Activated T-helper 17 cell treated with anti-CD3 and anti-CD28 coated beads, Interleukin-2, amount 50 U/mL, for 72 hours (primary cell): ENCODE measurements around the gene IL23A. TPM values are rescaled to one million over a fixed set of nuclear protein-coding genes. Genes with fewer than 3 reads are reported as not detected.

Source experiments
- total RNA-seq, 2 donors: library from RNA; stranded (reverse); gene quantifications; one replicate each; pipeline ENCODE4 v1.2.3, GENCODE V29; 2022

The IL23A gene
- total RNA-seq, 2 donors from 2014 or later, result 9.8 to 67.1 TPM

Other genes starting within 250 kb of the IL23A start
- 100 to 1,000 TPM; 213 to 427 TPM for gene PA2G4, start 234.3 kb upstream of the IL23A start, total RNA-seq
- gene RPL41, start 222.3 kb upstream of the IL23A start, total RNA-seq, result 1,000 to 10,000 TPM; 4,564 to 4,582 TPM
- 1 to 10 TPM; 7.8 to 8.0 TPM for gene ZC3H10, start 220.6 kb upstream of the IL23A start, total RNA-seq
- 100 to 1,000 TPM; 234 to 236 TPM for gene ESYT1, start 210.6 kb upstream of the IL23A start, total RNA-seq
- gene MYL6B, start 186.3 kb upstream of the IL23A start, total RNA-seq, result 100 to 1,000 TPM in 1 of 2 donors, 10 to 100 TPM in 1; 96.9 to 114 TPM
- gene MYL6, start 180.5 kb upstream of the IL23A start, total RNA-seq, result 1,000 to 10,000 TPM in 1 of 2 donors, 100 to 1,000 TPM in 1; 974 to 1,528 TPM
- 100 to 1,000 TPM; 104 to 114 TPM for gene SMARCC2, start 149.4 kb upstream of the IL23A start, total RNA-seq
- 10 to 100 TPM; 31.4 to 33.0 TPM for gene RNF41, start 117.0 kb upstream of the IL23A start, total RNA-seq
- 10 to 100 TPM; 61.0 to 96.6 TPM for gene NABP2, start 114.5 kb upstream of the IL23A start, total RNA-seq
- gene SLC39A5, start 108.8 kb upstream of the IL23A start, total RNA-seq, result under 1 TPM in 1 of 2 donors, not detected in 1; 0.41 TPM
- 10 to 100 TPM; 31.1 to 43.0 TPM for gene ANKRD52, start 80.5 kb upstream of the IL23A start, total RNA-seq
- gene COQ10A, start 71.9 kb upstream of the IL23A start, total RNA-seq, result 1 to 10 TPM; 5.3 to 9.7 TPM
- 100 to 1,000 TPM; 230 to 363 TPM for gene CS, start 38.6 kb upstream of the IL23A start, total RNA-seq
- gene CNPY2, start 22.9 kb upstream of the IL23A start, total RNA-seq, result 100 to 1,000 TPM in 1 of 2 donors, 10 to 100 TPM in 1; 86.5 to 165 TPM
- gene PAN2, start 4.9 kb upstream of the IL23A start, total RNA-seq, result 10 to 100 TPM; 24.4 to 74.5 TPM
- 100 to 1,000 TPM in 1 of 2 donors, 10 to 100 TPM in 1; 85.0 to 144 TPM for gene STAT2, start 21.2 kb downstream of the IL23A start, total RNA-seq
- not detected for gene APOF, start 24.0 kb downstream of the IL23A start, total RNA-seq
- gene TIMELESS, start 110.5 kb downstream of the IL23A start, total RNA-seq, result 10 to 100 TPM; 36.6 to 57.4 TPM
- gene MIP, start 115.8 kb downstream of the IL23A start, total RNA-seq, result not detected
- gene SPRYD4, start 129.7 kb downstream of the IL23A start, total RNA-seq, result 1 to 10 TPM; 3.9 to 4.2 TPM
- gene GLS2, start 149.3 kb downstream of the IL23A start, total RNA-seq, result 1 to 10 TPM; 1.3 to 4.7 TPM
- 1 to 10 TPM; 1.1 to 2.3 TPM for gene RBMS2, start 182.9 kb downstream of the IL23A start, total RNA-seq